Measurements from ENCODE around the gene SLC9A1. TPM values are rescaled to one million over a fixed set of nuclear protein-coding genes. Genes with fewer than 3 reads are reported as not detected.

Gene SLC9A1
- total and polyA plus RNA-seq, 2 donors (not counting 1 experiment from before 2014, with no cell fraction given) = 7.3 to 22.5 TPM

- TF ChIP-seq CTCF (IDR thresholded peaks at IDR 0.05) (no peak), EZH2 (IDR thresholded peaks at IDR 0.05; ENCODE audit: borderline replicate concordance, insufficient read depth, low read depth, low read length, poor library complexity, severe bottlenecking) (no peak)
- H3K79me2 ChIP-seq (ENCODE audit: control insufficient read depth, insufficient read depth, low read length) = peaks cover 40% of the 10 kb centered on the region
- CTCF ChIA-PET = interaction anchor here (0.7 to 3.2 kb wide), 5 partner anchors 9 to 130 kb away, joined by 3 to 17 read pairs (median 6); no protein-coding TSS in a partner anchor
- no peak overlapping the region for H3K27ac ChIP-seq (ENCODE audit: low read length in 2 of 2)
- peak overlapping the region; percentile 98 for H3K4me2 ChIP-seq (replicated peaks; ENCODE audit: low read depth, low read length, poor library complexity, severe bottlenecking)
- no peaks in the 10 kb centered on the region for H3K27me3 ChIP-seq (replicated peaks in 1 of 4; ENCODE audit: control extremely low read depth in 1 of 4, control insufficient read depth in 3 of 4, insufficient read depth in 4 of 4, low read length in 3 of 4)
- no peak for DNase-seq
- intact Hi-C loops (cut with micrococcal nuclease) = no loop called here
- no peak for ATAC-seq (ENCODE audit: low read depth)
- POLR2A ChIA-PET = interaction anchor here (2.0 kb wide), 1 partner anchor 41 kb away, joined by 7 read pairs; no protein-coding TSS in a partner anchor
- Mint-ChIP-seq H3K9me3 (ENCODE audit: insufficient read depth) (no peaks in the 10 kb centered on the region), H3K27me3 (no peaks in the 10 kb centered on the region), H3K4me3 (peak overlapping the region; percentile 89), H3K27ac (peak overlapping the region; percentile 76), H3K4me1 (peaks cover 63% of the 10 kb centered on the region)
- no peak overlapping the region for H3K4me3 ChIP-seq (ENCODE audit: control extremely low read depth in 1 of 5, extremely low read depth in 1 of 5, insufficient read depth in 1 of 5, low read depth in 2 of 5, low read length in 4 of 5)
- H3K36me3 ChIP-seq (replicated peaks in 1 of 2; ENCODE audit: control extremely low read depth in 1 of 2, control insufficient read depth in 1 of 2, extremely low read depth in 1 of 2, insufficient read depth in 2 of 2, low read length in 1 of 2) = no peaks in the 10 kb centered on the region
- peaks cover 25 to 52% of the 10 kb centered on the region in 2 donors for H3K4me1 ChIP-seq (ENCODE audit: control insufficient read depth in 2 of 2, insufficient read depth in 2 of 2, low read length in 2 of 2)
- H3K9me3 ChIP-seq (ENCODE audit: control extremely low read depth in 1 of 3, control insufficient read depth in 2 of 3, insufficient read depth in 1 of 3, low read length in 2 of 3) = no peaks in the 10 kb centered on the region
- WGBS (ENCODE audit: insufficient coverage) = 38% methylated on average over 4 of the region's 4 CpGs
- H3K9ac ChIP-seq (ENCODE audit: low read length) = peak overlapping the region; percentile 16
- H2AFZ ChIP-seq (ENCODE audit: insufficient read depth, low read depth, low read length, poor library complexity, severe bottlenecking) = no peak overlapping the region
- no peaks in the 10 kb centered on the region for H4K20me1 ChIP-seq (ENCODE audit: control insufficient read depth, insufficient read depth, low read length, poor library complexity, severe bottlenecking)
Observed at GRCh38 chr1:27153549-27153886, 1.4 kb downstream of the SLC9A1 start.

GRCh38 chr1:27152829-27153548 lies 1.9 kb downstream of the SLC9A1 start:
- peak overlapping the region; percentile 16 for H3K9ac ChIP-seq (ENCODE audit: low read length)
- intact Hi-C loops (cut with micrococcal nuclease) = no loop called here
- H3K79me2 ChIP-seq (ENCODE audit: control insufficient read depth, insufficient read depth, low read length) = peaks cover 45% of the 10 kb centered on the region
- TF ChIP-seq EZH2 (IDR thresholded peaks at IDR 0.05; ENCODE audit: borderline replicate concordance, insufficient read depth, low read depth, low read length, poor library complexity, severe bottlenecking) = no peak
- no peak for TF ChIP-seq CTCF (IDR thresholded peaks at IDR 0.05)
- H3K9me3 Mint-ChIP-seq (ENCODE audit: insufficient read depth) = no peaks in the 10 kb centered on the region
- no peaks in the 10 kb centered on the region for H3K27me3 Mint-ChIP-seq
- no peaks in the 10 kb centered on the region for H4K20me1 ChIP-seq (ENCODE audit: control insufficient read depth, insufficient read depth, low read length, poor library complexity, severe bottlenecking)
- 100% methylated on average over 1 of the region's 2 CpGs for WGBS (ENCODE audit: insufficient coverage)
- peaks cover 28 to 57% of the 10 kb centered on the region in 2 donors for H3K4me1 ChIP-seq (ENCODE audit: control insufficient read depth in 2 of 2, insufficient read depth in 2 of 2, low read length in 2 of 2)
- H3K4me3 Mint-ChIP-seq = peak overlapping the region; percentile 89
- H3K4me1 Mint-ChIP-seq = peaks cover 68% of the 10 kb centered on the region
- no peak overlapping the region for H3K4me3 ChIP-seq (ENCODE audit: control extremely low read depth in 1 of 5, extremely low read depth in 1 of 5, insufficient read depth in 1 of 5, low read depth in 2 of 5, low read length in 4 of 5)
- ATAC-seq (ENCODE audit: low read depth) (no peak), DNase-seq (no peak)
- ChIA-PET POLR2A (interaction anchor here (0.5 to 2.0 kb wide), 3 partner anchors 11 to 683 kb away, joined by 7 to 14 read pairs (median 7); no protein-coding TSS in a partner anchor), CTCF (interaction anchor here (0.7 to 2.2 kb wide), 8 partner anchors 10 to 141 kb away, joined by 3 to 7 read pairs (median 4); no protein-coding TSS in a partner anchor)
- peak overlapping the region; percentile 76 for H3K27ac Mint-ChIP-seq
- H3K9me3 ChIP-seq (ENCODE audit: control extremely low read depth in 1 of 3, control insufficient read depth in 2 of 3, insufficient read depth in 1 of 3, low read length in 2 of 3) = no peaks in the 10 kb centered on the region
- H3K27me3 ChIP-seq (replicated peaks in 1 of 4; ENCODE audit: control extremely low read depth in 1 of 4, control insufficient read depth in 3 of 4, insufficient read depth in 4 of 4, low read length in 3 of 4) = no peaks in the 10 kb centered on the region
- no peak overlapping the region for H2AFZ ChIP-seq (ENCODE audit: insufficient read depth, low read depth, low read length, poor library complexity, severe bottlenecking)
- H3K27ac ChIP-seq (ENCODE audit: low read length in 2 of 2) = no peak overlapping the region
- no peaks in the 10 kb centered on the region for H3K36me3 ChIP-seq (replicated peaks in 1 of 2; ENCODE audit: control extremely low read depth in 1 of 2, control insufficient read depth in 1 of 2, extremely low read depth in 1 of 2, insufficient read depth in 2 of 2, low read length in 1 of 2)
- peak overlapping the region; percentile 98 for H3K4me2 ChIP-seq (replicated peaks; ENCODE audit: low read depth, low read length, poor library complexity, severe bottlenecking)
